Activated naive CD8-positive, alpha-beta T cell treated with anti-CD3 and anti-CD28 coated beads, Interleukin-2, amount 10 ng/mL, durations not matched to agents 7 days and 5 days (primary cell): ENCODE results near the gene AMIGO2. TPM values are rescaled to one million over a fixed set of nuclear protein-coding genes. Genes with fewer than 3 reads are reported as not detected.
"Not testable (repeated sequence)": the region's sequence is repeated elsewhere in the genome, so short reads cannot be mapped to it uniquely, and the experiment has no call there.

Experiments used
- ATAC-seq: fragments of 150-1000 bp; cut with Tn5 transposase; one replicate; pipeline ENCODE4 v1.10.0; 2021; ENCODE audit warnings: low read depth, moderate library complexity
- POLR2A ChIA-PET: fragments of 350-600 bp; sonication (Branson Sonifier 250); formaldehyde crosslinking; loops from one replicate; lab custom pipeline; 2021; ENCODE audit warnings: antibody characterized with exemption; lab: Charles Lee
- DNase-seq: peaks from one replicate; pipeline ENCODE4 v3.0.0; 2021
- H3K27ac Mint-ChIP-seq: one replicate; pipeline ENCODE4 v1.8.0; 2022; ENCODE audit warnings: mild to moderate bottlenecking, mixed read lengths
- H3K27me3 Mint-ChIP-seq: one replicate; pipeline ENCODE4 v1.8.0; 2022; ENCODE audit warnings: mild to moderate bottlenecking, moderate library complexity, mixed read lengths
- H3K36me3 Mint-ChIP-seq: one replicate; pipeline ENCODE4 v1.8.0; 2021; ENCODE audit warnings: mild to moderate bottlenecking, mixed read lengths
- H3K4me1 Mint-ChIP-seq: one replicate; pipeline ENCODE4 v1.8.0; 2021; ENCODE audit warnings: mixed read lengths
- H3K4me3 Mint-ChIP-seq: one replicate; pipeline ENCODE4 v1.8.0; 2022; ENCODE audit warnings: mild to moderate bottlenecking, moderate library complexity, mixed read lengths
- H3K9me3 Mint-ChIP-seq: one replicate; pipeline ENCODE4 v1.8.0; 2021; ENCODE audit warnings: mixed read lengths
- total RNA-seq, 2 experiments: library from RNA; stranded (reverse); gene quantifications; one replicate each; pipeline ENCODE4 v1.2.3, GENCODE V29; 2021

Gene AMIGO2
- total RNA-seq, 2 experiments from 2014 or later: 20.2 to 20.5 TPM

- peaks cover 13% of the 10 kb centered on the region for H3K9me3 Mint-ChIP-seq
- H3K36me3 Mint-ChIP-seq: peaks cover 13% of the 10 kb centered on the region
- POLR2A ChIA-PET, ATAC-seq, H3K27me3 Mint-ChIP-seq, DNase-seq, H3K4me1 Mint-ChIP-seq, H3K4me3 Mint-ChIP-seq, H3K27ac Mint-ChIP-seq: not testable (repeated sequence)
These were observed 22.8 kb downstream of the AMIGO2 start for GRCh38 chr12:47056944-47057343.

GRCh38 chr12:47055856-47056255 is 23.9 kb downstream of the AMIGO2 start:
- peaks cover 16% of the 10 kb centered on the region for H3K36me3 Mint-ChIP-seq
- POLR2A ChIA-PET, H3K27ac Mint-ChIP-seq, DNase-seq, ATAC-seq, H3K4me1 Mint-ChIP-seq, H3K27me3 Mint-ChIP-seq, H3K4me3 Mint-ChIP-seq: not testable (repeated sequence)
- peaks cover 20% of the 10 kb centered on the region for H3K9me3 Mint-ChIP-seq

DNA sequence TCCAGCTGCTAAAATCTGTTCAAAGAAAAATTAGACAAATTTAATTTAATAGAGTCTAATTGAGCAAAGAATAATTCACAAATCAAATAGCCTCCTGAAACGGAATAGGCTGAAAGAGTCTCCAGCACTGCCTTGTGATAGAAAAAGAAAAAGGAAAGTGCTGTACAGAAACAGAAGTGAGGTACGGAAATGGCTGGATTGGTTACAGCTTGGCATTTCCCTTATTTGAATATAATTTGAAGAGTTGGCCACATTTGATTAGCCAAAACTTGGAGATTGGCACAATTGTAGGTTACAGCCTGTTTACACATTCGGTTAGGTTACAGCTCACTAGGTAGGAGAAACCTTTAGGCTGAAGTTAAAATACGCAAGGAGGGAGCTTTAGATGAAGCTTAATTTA is 25.1 kb downstream of the AMIGO2 start:
- H3K27me3 Mint-ChIP-seq: no peaks in the 10 kb centered on the region
- no peaks in the 10 kb centered on the region for H3K4me1 Mint-ChIP-seq
- ATAC-seq (no peak), DNase-seq (no peak)
- peaks cover 21% of the 10 kb centered on the region for H3K9me3 Mint-ChIP-seq
- POLR2A ChIA-PET: no interaction called here
- H3K27ac Mint-ChIP-seq: no peak overlapping the region
- H3K36me3 Mint-ChIP-seq: peaks cover 15% of the 10 kb centered on the region
- no peak overlapping the region for H3K4me3 Mint-ChIP-seq

DNA sequence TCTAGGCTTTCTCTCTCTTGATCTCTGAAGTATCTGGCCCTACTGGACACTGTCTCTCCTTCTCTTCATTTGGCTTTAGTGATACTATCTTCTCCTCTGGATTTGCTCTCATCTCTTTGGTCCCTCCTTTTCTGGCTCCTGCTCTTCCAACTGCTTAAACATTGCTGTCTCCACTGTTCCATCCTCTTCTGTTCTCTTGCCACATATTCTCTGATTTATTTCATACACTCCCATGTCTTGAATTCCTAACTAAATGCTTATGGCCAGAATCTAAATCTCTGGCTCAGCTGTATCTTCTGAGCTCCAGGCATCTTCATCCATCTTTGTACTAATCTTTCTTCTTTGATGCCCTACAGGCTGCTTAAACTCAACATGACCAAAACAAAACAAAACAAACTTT is 25.8 kb downstream of the AMIGO2 start:
- Mint-ChIP-seq H3K36me3 (peaks cover 14% of the 10 kb centered on the region), H3K9me3 (peaks cover 16% of the 10 kb centered on the region), H3K27ac (no peak overlapping the region), H3K27me3 (no peaks in the 10 kb centered on the region), H3K4me3 (no peak overlapping the region), H3K4me1 (no peaks in the 10 kb centered on the region)
- DNase-seq (no peak), ATAC-seq (no peak)
- POLR2A ChIA-PET: no interaction called here

DNA sequence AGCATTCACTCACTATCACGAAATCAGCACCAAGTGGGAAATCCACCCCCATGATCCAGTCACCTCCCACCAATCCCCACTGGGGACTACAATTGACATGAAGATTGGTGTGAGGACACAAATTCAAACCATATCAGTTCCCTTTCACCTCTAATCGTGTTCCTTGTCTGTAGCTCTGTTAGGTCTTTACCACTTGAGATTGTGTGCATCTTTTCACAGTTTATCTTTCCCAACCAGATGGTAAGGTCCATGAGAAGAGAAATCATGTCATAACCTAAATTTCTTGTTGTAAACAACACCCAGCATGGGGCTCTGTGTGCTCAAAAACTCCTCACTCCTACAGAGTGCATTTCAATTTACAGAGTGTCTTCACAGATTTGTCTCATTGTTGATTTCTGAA is 27.5 kb downstream of the AMIGO2 start:
- Mint-ChIP-seq H3K36me3 (peaks cover 12% of the 10 kb centered on the region), H3K27ac (no peak overlapping the region), H3K4me1 (no peaks in the 10 kb centered on the region), H3K4me3 (no peak overlapping the region), H3K9me3 (peaks cover 18% of the 10 kb centered on the region), H3K27me3 (no peaks in the 10 kb centered on the region)
- POLR2A ChIA-PET: no interaction called here
- no peak for DNase-seq
- no peak for ATAC-seq

DNA sequence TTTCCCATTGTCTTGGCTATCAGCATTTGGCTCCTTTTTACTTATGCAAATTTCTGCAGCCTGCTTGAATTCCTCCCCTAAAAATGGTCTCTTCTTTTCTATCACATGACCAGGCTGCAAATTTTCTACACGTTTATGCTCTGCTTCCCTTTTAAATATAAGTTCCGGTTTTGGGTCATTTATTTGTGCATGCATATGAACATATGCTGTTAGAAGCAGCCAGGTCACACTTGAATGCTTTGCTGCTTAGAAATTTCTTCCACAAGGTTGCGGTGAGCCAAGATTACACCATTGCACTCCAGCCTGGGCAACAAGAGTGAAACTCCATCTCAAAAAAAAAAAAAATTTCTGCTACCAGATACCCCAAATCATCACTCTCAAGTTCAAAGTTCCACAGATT is 28.5 kb downstream of the AMIGO2 start:
- H3K9me3 Mint-ChIP-seq: peaks cover 15% of the 10 kb centered on the region
- H3K4me3 Mint-ChIP-seq, H3K36me3 Mint-ChIP-seq, H3K27me3 Mint-ChIP-seq, POLR2A ChIA-PET, DNase-seq, H3K27ac Mint-ChIP-seq, ATAC-seq, H3K4me1 Mint-ChIP-seq: not testable (repeated sequence)

- ATAC-seq (no peak), DNase-seq (no peak)
- H3K27ac Mint-ChIP-seq: no peak overlapping the region
- POLR2A ChIA-PET: no interaction called here
- no peaks in the 10 kb centered on the region for H3K27me3 Mint-ChIP-seq
- H3K4me3 Mint-ChIP-seq: no peak overlapping the region
- peaks cover 8% of the 10 kb centered on the region for H3K36me3 Mint-ChIP-seq
- H3K4me1 Mint-ChIP-seq: no peaks in the 10 kb centered on the region
- H3K9me3 Mint-ChIP-seq: peaks cover 13% of the 10 kb centered on the region
These were observed 31.2 kb downstream of the AMIGO2 start for GRCh38 chr12:47048541-47048940.

- Mint-ChIP-seq H3K9me3 (peaks cover 1% of the 10 kb centered on the region), H3K36me3 (no peaks in the 10 kb centered on the region), H3K4me3 (no peak overlapping the region), H3K27me3 (peaks cover 4% of the 10 kb centered on the region), H3K27ac (no peak overlapping the region), H3K4me1 (no peaks in the 10 kb centered on the region)
- POLR2A ChIA-PET: no interaction called here
- ATAC-seq (no peak), DNase-seq (no peak)
These were observed 38.4 kb downstream of the AMIGO2 start for GRCh38 chr12:47041327-47041726.

DNA sequence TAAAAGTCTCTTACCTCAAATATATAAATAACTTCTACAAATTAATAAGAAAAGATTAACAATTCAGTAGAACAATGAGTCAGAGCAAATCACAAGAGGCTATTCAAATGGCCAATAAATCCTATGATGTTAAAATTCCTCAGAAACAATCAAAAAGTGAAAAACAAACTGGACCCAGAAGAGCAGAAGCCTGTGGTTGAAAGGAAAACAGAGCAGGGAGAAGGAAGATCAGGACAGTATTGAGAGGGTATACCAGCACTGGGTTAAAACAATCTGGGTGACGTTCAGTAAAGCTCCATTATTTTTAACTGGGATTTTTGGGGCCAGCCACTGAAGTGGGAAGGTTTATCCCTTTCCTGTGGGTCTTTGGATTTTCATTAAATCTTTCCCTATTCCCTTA is 40.0 kb downstream of the AMIGO2 start:
- POLR2A ChIA-PET: no interaction called here
- Mint-ChIP-seq H3K36me3 (no peaks in the 10 kb centered on the region), H3K4me1 (no peaks in the 10 kb centered on the region), H3K27ac (no peak overlapping the region), H3K27me3 (peaks cover 4% of the 10 kb centered on the region), H3K9me3 (peaks cover 1% of the 10 kb centered on the region), H3K4me3 (no peak overlapping the region)
- ATAC-seq: no peak
- DNase-seq: no peak

GRCh38 chr12:47039079-47039478 is 40.7 kb downstream of the AMIGO2 start:
- H3K4me3 Mint-ChIP-seq: no peak overlapping the region
- H3K4me1 Mint-ChIP-seq: no peaks in the 10 kb centered on the region
- DNase-seq (no peak), ATAC-seq (no peak)
- POLR2A ChIA-PET: no interaction called here
- H3K36me3 Mint-ChIP-seq: no peaks in the 10 kb centered on the region
- peaks cover 4% of the 10 kb centered on the region for H3K27me3 Mint-ChIP-seq
- peaks cover 1% of the 10 kb centered on the region for H3K9me3 Mint-ChIP-seq
- no peak overlapping the region for H3K27ac Mint-ChIP-seq

DNA sequence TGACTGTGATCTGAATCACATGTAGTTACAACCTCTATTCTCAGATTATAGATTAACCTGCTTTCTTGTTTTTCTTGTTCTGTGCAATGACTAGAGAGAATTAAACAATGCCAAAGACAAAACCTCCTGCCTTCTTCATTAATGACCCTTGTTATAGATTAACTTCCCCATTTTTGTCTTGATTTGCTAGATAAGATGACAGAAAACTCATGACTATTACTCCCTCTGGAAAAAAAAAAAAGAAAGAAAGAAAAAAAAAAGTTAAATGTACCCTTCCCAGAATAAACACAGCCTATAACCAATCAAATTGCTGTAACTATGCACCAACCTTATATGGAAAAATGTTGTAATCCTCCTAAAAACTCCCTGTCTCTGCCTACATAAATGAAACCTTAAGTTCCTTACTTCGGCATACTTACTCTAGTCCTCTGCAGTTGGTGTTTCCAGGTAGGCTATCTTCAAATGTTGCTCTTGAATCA is 41.5 kb downstream of the AMIGO2 start:
- peaks cover 4% of the 10 kb centered on the region for H3K27me3 Mint-ChIP-seq
- DNase-seq (no peak), ATAC-seq (no peak)
- POLR2A ChIA-PET: no interaction called here
- H3K36me3 Mint-ChIP-seq: no peaks in the 10 kb centered on the region
- peaks cover 1% of the 10 kb centered on the region for H3K9me3 Mint-ChIP-seq
- H3K4me3 Mint-ChIP-seq: no peak overlapping the region
- H3K27ac Mint-ChIP-seq: no peak overlapping the region
- peaks cover 2% of the 10 kb centered on the region for H3K4me1 Mint-ChIP-seq

DNA sequence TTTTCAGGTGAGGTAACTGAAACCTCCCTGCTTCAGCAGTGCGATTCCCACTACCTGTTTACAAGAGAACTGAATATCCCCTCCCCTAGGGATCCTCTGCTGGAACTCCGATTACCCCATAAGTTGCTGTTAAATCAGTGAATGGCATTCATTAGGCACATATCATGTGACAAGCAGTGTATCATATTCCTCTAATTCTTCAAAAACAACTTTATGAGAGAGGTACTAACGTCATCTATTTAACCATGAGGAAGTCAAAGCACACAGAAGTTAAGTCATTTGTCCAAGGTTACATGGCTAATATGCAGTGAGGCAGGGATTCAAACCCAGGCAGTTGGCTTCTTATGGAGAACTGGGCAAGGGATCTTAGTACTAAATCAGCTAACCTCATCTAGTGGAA is 44.3 kb downstream of the AMIGO2 start:
- Mint-ChIP-seq H3K9me3 (no peaks in the 10 kb centered on the region), H3K27me3 (peaks cover 2% of the 10 kb centered on the region), H3K4me3 (no peak overlapping the region), H3K36me3 (no peaks in the 10 kb centered on the region), H3K4me1 (peaks cover 5% of the 10 kb centered on the region), H3K27ac (no peak overlapping the region)
- DNase-seq (no peak), ATAC-seq (no peak)
- POLR2A ChIA-PET: no interaction called here

DNA sequence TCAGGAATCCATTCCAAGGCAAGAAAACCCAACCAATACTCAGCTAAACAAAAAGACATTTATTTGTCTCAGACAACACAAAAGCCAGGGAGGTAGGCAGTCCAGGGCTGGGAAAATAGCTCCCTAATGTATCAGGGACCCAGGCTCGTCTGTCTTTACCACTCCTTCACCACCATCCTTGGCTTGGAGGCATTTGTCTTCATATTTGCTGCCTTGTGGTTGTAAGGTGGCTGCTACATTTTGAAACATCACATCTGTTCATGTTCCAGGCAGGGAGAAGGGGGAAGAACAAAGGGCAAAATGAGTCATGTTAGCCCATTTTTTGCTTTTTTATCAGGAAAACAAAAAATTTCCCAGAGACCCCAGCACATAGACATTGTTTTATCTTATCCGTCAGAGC is 45.1 kb downstream of the AMIGO2 start:
- POLR2A ChIA-PET: no interaction called here
- H3K4me3 Mint-ChIP-seq: no peak overlapping the region
- H3K36me3 Mint-ChIP-seq: no peaks in the 10 kb centered on the region
- no peaks in the 10 kb centered on the region for H3K9me3 Mint-ChIP-seq
- no peak overlapping the region for H3K27ac Mint-ChIP-seq
- H3K27me3 Mint-ChIP-seq: peaks cover under 1% of the 10 kb centered on the region
- H3K4me1 Mint-ChIP-seq: peaks cover 7% of the 10 kb centered on the region
- ATAC-seq: no peak
- no peak for DNase-seq

- ATAC-seq (no peak), DNase-seq (no peak)
- H3K27me3 Mint-ChIP-seq: no peaks in the 10 kb centered on the region
- H3K4me1 Mint-ChIP-seq: peaks cover 7% of the 10 kb centered on the region
- no peak overlapping the region for H3K4me3 Mint-ChIP-seq
- POLR2A ChIA-PET: interaction anchor here (0.6 kb wide), 1 partner anchor 182 kb away, joined by 3 read pairs; no protein-coding TSS in a partner anchor
- H3K27ac Mint-ChIP-seq: no peak overlapping the region
- no peaks in the 10 kb centered on the region for H3K36me3 Mint-ChIP-seq
- H3K9me3 Mint-ChIP-seq: no peaks in the 10 kb centered on the region
These were observed 45.8 kb downstream of the AMIGO2 start for GRCh38 chr12:47033789-47034555.
